Fibroblast of pulmonary artery (primary cell): ENCODE results near the gene TIE1.
A peak's percentile ranks its signal among the peaks of the same experiment; 100 is the strongest.

Experiments
- DNase-seq: peaks from one replicate; pipeline ENCODE4 v3.0.0-alpha.2; 2010; ENCODE audit warnings: low read depth
- H3K4me3 ChIP-seq: replicated peaks from 2 replicates; pipeline ENCODE4 v1.5.1; 2011; ENCODE audit warnings: low read depth, mild to moderate bottlenecking, control low read depth, low read length, moderate library complexity
- CTCF ChIP-seq: IDR thresholded peaks from 2 replicates; pipeline ENCODE4 v1.5.1; 2011; ENCODE audit warnings: mild to moderate bottlenecking, control low read depth, low read length, inconsistent platforms; ENCODE audit errors: missing control alignments

The TIE1 gene

GRCh38 chr1:43360616-43361015 is 59.8 kb downstream of the TIE1 start:
- no peak for DNase-seq
- H3K4me3 ChIP-seq: peak overlapping the region; percentile 61
- TF ChIP-seq CTCF: no peak

GRCh38 chr1:43363283-43363934 is 62.6 kb downstream of the TIE1 start:
- no peak overlapping the region for H3K4me3 ChIP-seq
- DNase-seq: no peak
- TF ChIP-seq CTCF: no peak

GRCh38 chr1:43363935-43364525 is 63.2 kb downstream of the TIE1 start:
- no peak overlapping the region for H3K4me3 ChIP-seq
- no peak for TF ChIP-seq CTCF
- DNase-seq: no peak

- no peak for DNase-seq
- no peak for TF ChIP-seq CTCF
- H3K4me3 ChIP-seq: no peak overlapping the region
These were observed 64.9 kb downstream of the TIE1 start for GRCh38 chr1:43365678-43366077.

- no peak overlapping the region for H3K4me3 ChIP-seq
- no peak for TF ChIP-seq CTCF
- DNase-seq: no peak
These were observed 65.4 kb downstream of the TIE1 start for GRCh38 chr1:43366179-43366578.

GRCh38 chr1:43366601-43367025 is 65.8 kb downstream of the TIE1 start:
- TF ChIP-seq CTCF: no peak
- H3K4me3 ChIP-seq: peak overlapping the region; percentile 69
- no peak for DNase-seq
